Neutrophil (primary cell): ENCODE results near the gene RPL22L1.
"Not testable (repeated sequence)": the region's sequence is repeated elsewhere in the genome, so short reads cannot be mapped to it uniquely, and the experiment has no call there.

Experiments used
- H3K27ac ChIP-seq: fragments of 200-600 bp; sonication (generic); 2 replicates; pipeline ENCODE4 v1.5.1; 2016; ENCODE audit warnings: mild to moderate bottlenecking, moderate library complexity
- H3K27me3 ChIP-seq: fragments of 200-600 bp; sonication (generic); 2 replicates; pipeline ENCODE4 v1.6.0; 2016; ENCODE audit warnings: mild to moderate bottlenecking
- H3K36me3 ChIP-seq: fragments of 200-600 bp; sonication (generic); 2 replicates; pipeline ENCODE4 v1.5.1; 2017
- H3K4me1 ChIP-seq, 2 experiments: fragments of 200-600 bp in 1 of 2; sonication (generic) in 1 of 2; 1 replicate in 1 of 2; 2 replicates in 1 of 2; pipeline versions ENCODE4 v1.5.1 to v1.6.1; 2013 to 2016; ENCODE audit warnings: low read depth in 1 of 2, low read length in 1 of 2, mild to moderate bottlenecking in 1 of 2, moderate library complexity in 1 of 2; ENCODE audit not compliant: control insufficient read depth in 1 of 2, insufficient read depth in 1 of 2
- H3K4me3 ChIP-seq, 2 experiments: fragments of 200-600 bp in 1 of 2; sonication (generic) in 1 of 2; 1 replicate in 1 of 2; 2 replicates in 1 of 2; pipeline ENCODE4 v1.5.1; 2013 to 2016; ENCODE audit warnings: low read depth in 1 of 2, low read length in 1 of 2, mild to moderate bottlenecking in 1 of 2, moderate library complexity in 1 of 2
- H3K9me3 ChIP-seq: fragments of 200-600 bp; sonication (generic); 2 replicates; pipeline ENCODE4 v1.5.1; 2016
- CTCF ChIP-seq: fragments of 200-600 bp; sonication (generic); IDR thresholded peaks from 2 replicates; pipeline ENCODE4 v1.5.1; 2016; ENCODE audit warnings: antibody characterized with exemption

RPL22L1 gene

GRCh38 chr3:170903123-170903522 lies 33.1 kb upstream of the RPL22L1 start:
- Histone ChIP-seq H3K27ac (no peak overlapping the region), H3K36me3 (no peaks in the 10 kb centered on the region), H3K27me3 (peaks cover 33% of the 10 kb centered on the region), H3K9me3 (no peaks in the 10 kb centered on the region), H3K4me1 (peaks cover 16 to 18% of the 10 kb centered on the region in 2 experiments), H3K4me3 (no peak overlapping the region)
- no peak for TF ChIP-seq CTCF

DNA sequence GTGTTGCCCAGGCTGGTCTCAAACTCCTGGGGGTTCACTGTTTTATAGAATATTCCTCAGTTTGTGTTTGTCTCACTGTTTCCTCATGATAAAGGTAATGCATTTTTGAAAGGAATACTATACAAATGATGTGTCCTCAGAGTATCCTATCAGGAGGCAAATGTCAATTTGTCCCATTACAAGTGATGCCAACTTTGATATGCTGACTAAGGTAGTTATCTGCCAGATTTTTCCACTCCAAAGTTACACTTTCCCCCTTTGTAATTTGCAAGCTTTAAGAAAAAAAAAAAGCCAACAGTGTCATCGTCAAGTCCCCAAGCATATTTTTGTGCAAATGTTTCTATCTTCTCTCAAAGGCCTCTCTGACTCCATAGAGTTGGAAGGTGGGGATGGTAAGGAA lies 29.5 kb upstream of the RPL22L1 start:
- no peak overlapping the region for H3K4me3 ChIP-seq
- no peaks in the 10 kb centered on the region for H3K36me3 ChIP-seq
- H3K27ac ChIP-seq = no peak overlapping the region
- H3K27me3 ChIP-seq = no peaks in the 10 kb centered on the region
- no peaks in the 10 kb centered on the region for H3K9me3 ChIP-seq
- no peak for TF ChIP-seq CTCF
- peaks cover 6 to 10% of the 10 kb centered on the region in 2 experiments for H3K4me1 ChIP-seq

GRCh38 chr3:170897978-170898377 lies 28.0 kb upstream of the RPL22L1 start:
- TF ChIP-seq CTCF = no peak
- H3K27me3 ChIP-seq = no peaks in the 10 kb centered on the region

GRCh38 chr3:170897199-170897598 lies 27.2 kb upstream of the RPL22L1 start:
- H3K4me3 ChIP-seq, H3K4me1 ChIP-seq, H3K27ac ChIP-seq, H3K36me3 ChIP-seq, H3K27me3 ChIP-seq, H3K9me3 ChIP-seq: not testable (repeated sequence)

More at GRCh38 chr3:170897978-170898377, 28.0 kb upstream of the RPL22L1 start:
- no peaks in the 10 kb centered on the region for H3K9me3 ChIP-seq
- H3K36me3 ChIP-seq = no peaks in the 10 kb centered on the region
- peaks cover 6 to 10% of the 10 kb centered on the region in 2 experiments for H3K4me1 ChIP-seq
- no peak overlapping the region for H3K27ac ChIP-seq
- no peak overlapping the region for H3K4me3 ChIP-seq

- no peaks in the 10 kb centered on the region for H3K36me3 ChIP-seq
- H3K4me3 ChIP-seq = no peak overlapping the region
- no peaks in the 10 kb centered on the region for H3K9me3 ChIP-seq
- no peak for TF ChIP-seq CTCF
- H3K4me1 ChIP-seq = peaks cover 3 to 7% of the 10 kb centered on the region in 2 experiments
- no peaks in the 10 kb centered on the region for H3K27me3 ChIP-seq
- no peak overlapping the region for H3K27ac ChIP-seq
Observed at GRCh38 chr3:170896781-170897180, 26.8 kb upstream of the RPL22L1 start.

DNA sequence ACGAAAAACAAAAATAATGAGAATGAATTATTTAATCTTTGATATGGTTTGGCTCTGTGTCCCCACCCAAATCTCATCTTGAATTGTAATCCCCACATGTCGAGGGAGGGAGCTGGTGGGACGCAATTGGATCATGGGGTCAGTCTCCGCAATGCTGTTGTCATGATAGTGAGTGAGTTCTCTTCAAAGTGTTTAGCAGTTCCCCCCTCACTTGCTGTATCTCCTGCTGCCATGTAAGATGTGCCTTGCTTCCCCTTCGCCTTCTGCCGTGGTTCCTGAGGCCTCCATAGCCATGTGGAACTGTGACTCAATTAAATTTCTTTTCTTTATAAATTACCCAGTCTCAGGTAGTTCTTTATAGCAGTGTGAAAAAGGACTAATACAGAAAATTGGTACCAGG lies 26.3 kb upstream of the RPL22L1 start:
- not testable (repeated sequence) for H3K4me1 ChIP-seq, H3K27ac ChIP-seq, H3K9me3 ChIP-seq, H3K4me3 ChIP-seq, H3K27me3 ChIP-seq, H3K36me3 ChIP-seq

- TF ChIP-seq CTCF = no peak
- no peak overlapping the region for H3K4me3 ChIP-seq
- no peak overlapping the region for H3K27ac ChIP-seq
- H3K27me3 ChIP-seq = no peaks in the 10 kb centered on the region
- no peaks in the 10 kb centered on the region for H3K4me1 ChIP-seq
- no peaks in the 10 kb centered on the region for H3K9me3 ChIP-seq
- no peaks in the 10 kb centered on the region for H3K36me3 ChIP-seq
Observed at GRCh38 chr3:170893895-170894294, 23.9 kb upstream of the RPL22L1 start.
